ENCODE results near the gene GPN1.
"Not testable (repeated sequence)": the region's sequence is repeated elsewhere in the genome, so short reads cannot be mapped to it uniquely, and the experiment has no call there.

Gene GPN1

DNA sequence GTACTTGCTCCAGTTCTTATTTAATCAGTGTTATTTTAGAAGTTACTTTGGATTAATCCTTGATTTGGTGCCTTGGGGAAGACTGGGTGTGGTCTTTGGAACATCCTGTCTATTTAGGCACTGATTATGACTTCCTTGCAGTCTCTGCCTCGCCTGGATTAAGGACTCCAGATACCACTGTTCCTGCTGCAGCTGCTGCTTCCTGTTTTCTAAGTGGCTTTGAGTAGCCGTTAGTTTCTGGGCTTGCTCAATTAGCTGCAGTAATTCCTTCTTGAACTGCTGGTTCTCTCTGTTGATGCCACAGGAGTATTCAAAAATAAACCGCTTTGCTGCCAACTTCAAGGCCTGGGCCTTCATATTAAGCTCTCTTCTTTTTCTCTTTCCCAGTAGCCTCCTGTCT lies 1.9 kb upstream of the GPN1 start:
- not testable (repeated sequence) for H3K4me3 ChIP-seq (ENCODE audit: low read depth, low read length)

DNA sequence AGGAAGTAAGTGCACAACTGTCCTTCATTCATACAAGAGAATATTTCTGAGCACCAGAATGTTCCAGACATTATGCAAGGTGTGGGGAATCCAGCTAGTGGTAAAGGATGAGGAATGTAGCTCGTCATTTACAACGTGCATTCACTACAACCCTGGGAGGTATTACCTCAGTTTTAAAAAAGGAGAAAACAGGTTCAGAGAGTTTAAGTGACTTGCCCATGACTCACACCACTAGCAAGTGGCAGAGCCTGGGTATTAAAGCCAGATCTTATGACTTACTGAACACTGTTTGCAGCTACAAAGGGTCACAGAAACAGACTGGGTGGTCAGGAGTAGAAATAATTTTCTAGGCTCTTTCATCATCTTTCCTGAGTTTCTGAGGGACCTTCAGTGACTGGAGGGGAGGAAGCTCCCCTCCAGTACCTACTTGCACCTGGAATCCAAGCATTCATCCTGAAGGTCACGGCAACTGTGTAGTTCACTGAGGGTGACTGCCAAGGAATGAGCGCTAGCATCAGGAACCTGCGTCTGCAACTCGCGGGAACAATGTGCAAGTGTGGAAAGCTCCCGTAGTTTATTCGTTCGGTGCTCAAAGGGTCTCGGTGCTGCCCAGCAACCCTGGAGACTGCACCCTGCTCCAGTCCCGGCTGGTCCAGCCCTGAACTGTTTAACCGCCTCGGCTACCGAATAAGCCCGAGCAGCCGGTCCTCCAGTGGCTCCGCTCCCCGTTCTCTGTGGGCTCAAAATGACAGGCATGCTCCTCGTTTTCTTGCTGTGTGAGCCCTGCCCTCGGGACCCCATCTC lies 685 bp upstream of the GPN1 start:
- H3K4me3 ChIP-seq (ENCODE audit: low read depth, low read length) = peak overlapping the region; percentile 92

DNA sequence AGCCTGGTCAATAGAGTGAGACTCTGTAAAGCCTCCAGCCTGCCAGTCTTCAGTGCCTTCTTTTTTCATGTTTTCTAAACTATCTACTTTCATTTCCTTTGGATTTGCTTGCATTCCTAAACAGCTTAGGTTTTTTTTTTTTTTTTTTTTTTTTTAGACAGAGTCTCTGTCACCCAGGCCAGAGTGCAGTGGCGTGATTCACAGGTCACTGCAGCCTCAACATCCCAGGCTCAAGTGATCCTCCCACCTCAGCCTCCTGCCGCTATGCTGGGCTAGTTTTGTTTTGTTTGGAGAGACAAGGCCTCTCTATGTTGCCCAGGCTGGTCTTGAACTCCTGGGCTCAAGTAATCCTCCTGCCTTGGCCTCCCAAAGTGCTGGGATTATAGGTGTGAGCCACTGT lies 1.4 kb downstream of the GPN1 start:
- H3K4me3 ChIP-seq (ENCODE audit: low read depth, low read length) = not testable (repeated sequence)

DNA sequence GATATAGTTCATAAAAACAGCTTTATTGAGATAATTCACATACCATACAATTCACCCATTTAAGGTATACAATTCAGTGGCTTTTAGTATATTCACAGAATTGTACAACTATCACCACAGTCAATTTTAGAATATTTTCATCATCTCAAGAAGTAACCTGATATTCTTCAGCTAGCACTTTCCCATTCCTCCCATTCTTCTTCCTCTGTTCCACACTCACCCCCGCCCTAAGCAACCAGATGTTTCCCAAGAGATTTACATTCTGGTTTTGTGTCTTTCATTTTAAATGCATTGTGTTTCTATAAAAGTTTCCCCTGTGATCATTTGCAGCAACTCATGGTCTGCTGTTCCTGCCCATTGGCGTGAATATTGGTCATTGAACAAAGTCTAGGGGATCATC lies 5.4 kb downstream of the GPN1 start:
- no peak overlapping the region for H3K4me3 ChIP-seq (ENCODE audit: low read depth, low read length)

DNA sequence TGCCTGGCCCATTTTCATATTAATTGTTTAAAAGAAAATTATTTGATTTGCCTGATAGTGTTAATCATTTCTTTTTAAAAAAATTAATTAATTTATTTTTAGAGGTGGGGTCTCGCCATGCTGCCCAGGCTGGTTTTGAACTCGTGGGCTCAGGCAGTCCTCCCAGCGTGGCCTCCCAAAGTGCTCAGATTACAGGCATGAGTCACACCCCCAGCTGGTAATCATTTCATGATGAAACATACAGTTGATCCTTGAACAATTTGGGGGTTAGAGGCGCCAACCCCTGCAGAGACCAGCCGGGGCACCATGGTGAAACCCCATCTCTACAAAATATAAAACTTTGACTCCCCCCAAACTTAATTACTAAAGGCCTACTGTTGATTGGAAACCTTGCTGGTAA lies 7.9 kb downstream of the GPN1 start:
- no peak overlapping the region for H3K4me3 ChIP-seq (ENCODE audit: low read depth, low read length)

DNA sequence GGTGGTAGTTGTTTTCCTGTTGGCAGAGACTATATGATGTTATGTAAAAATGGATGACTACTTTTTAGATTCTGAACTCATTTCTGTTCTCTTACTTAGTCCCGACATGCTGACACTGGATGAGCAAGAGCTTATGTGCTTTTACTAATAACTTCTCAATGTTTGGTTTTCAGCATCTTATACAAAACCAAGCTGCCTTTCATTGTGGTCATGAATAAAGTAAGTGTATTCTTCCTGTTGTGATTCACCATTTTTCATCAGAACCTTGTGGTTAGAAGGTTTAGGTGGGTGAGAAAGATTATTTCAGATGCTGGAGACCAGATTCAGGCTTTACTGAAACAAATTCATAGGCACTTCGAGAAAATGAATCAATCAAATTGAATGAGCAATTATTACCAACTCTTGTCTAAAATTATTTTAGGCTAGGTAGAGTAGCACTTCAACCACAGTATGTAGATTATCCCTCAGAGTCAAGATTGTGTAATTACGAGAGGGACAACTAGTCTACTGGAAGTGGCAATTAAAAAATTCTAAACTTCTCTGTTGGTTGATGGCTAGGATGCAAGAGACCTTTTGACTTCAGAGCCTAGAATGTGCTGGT lies 9.3 kb downstream of the GPN1 start:
- H3K4me3 ChIP-seq (ENCODE audit: low read depth, low read length) = no peak overlapping the region

DNA sequence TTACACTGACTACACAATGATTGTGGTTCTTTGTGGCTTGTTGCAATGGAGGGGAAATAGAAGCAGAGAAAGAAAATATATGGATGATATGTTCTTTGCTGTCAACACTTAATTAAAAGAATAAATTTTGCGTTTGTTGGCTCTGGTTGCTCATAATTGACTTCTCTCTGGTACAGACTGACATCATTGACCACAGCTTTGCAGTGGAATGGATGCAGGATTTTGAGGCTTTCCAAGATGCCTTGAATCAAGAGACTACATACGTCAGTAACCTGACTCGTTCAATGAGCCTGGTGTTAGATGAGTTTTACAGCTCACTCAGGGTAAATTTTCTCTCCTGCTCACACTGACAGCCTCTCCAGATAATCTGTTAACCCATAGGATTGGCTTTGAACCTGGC lies 9.9 kb downstream of the GPN1 start:
- H3K4me3 ChIP-seq (ENCODE audit: low read depth, low read length) = no peak overlapping the region

DNA sequence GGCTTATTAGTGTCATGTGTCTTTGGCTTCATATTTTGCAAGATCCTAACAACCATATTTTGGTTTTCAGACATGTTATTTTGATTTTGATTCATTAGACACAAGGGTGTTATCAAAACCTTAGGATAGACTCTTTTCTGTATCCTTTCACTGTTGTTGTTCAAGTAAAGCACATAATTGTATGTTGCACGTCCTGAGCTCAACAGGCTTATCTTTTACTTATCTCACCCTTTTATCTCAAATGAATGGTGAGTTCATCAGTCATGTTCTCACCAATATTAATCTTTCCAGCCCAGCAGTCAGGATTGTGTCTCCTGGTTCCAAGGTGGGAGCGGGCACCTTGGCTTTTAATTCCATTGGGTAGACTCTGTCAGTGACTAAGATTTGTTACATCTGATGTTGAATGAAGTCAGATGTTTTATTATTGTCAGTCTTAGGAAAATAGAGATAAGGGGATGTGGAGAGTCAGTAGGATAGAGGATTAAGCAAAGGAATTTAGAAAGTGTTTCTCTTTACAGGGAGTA lies 11.9 kb downstream of the GPN1 start:
- H3K4me3 ChIP-seq (ENCODE audit: low read depth, low read length) = no peak overlapping the region

DNA sequence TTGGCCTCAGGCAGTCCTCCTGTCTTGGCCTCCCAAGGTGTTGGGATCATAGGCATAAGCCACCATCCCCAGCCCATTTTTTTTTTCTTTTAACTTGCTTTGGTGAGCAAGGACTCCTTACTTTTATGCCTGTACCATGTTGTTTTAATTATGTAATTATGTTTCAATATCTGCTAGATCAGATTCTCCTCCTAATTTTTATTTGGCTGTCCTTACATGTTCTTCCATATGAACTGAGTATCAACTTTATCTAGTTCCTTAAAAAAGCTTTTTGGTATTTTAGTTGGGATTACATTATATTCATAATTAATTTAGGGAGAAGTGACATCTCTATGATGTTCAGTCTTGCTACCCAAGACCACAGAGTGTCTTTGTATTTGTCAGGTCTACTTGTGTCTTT lies 16.3 kb downstream of the GPN1 start:
- no peak overlapping the region for H3K4me3 ChIP-seq (ENCODE audit: low read depth, low read length)

DNA sequence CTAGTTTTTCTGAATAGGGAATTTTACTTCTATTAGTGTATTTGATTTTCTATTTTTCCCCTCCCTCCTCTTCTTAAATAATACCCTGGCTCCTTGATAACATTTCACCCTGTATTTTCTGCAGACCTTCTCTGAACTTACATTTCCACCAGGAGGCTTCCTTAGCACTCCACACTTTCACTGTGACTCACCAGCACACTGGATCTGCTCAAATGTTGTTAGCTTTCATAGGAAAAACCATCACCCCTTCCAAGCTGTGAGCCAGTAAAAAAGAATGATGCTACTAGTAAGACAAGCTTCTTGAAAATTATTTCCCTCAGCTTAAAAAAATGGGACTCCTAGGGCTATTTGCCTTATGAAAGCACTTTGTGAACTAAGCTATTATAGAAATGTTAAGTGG lies 18.4 kb downstream of the GPN1 start:
- H3K4me3 ChIP-seq (ENCODE audit: low read depth, low read length) = no peak overlapping the region

DNA sequence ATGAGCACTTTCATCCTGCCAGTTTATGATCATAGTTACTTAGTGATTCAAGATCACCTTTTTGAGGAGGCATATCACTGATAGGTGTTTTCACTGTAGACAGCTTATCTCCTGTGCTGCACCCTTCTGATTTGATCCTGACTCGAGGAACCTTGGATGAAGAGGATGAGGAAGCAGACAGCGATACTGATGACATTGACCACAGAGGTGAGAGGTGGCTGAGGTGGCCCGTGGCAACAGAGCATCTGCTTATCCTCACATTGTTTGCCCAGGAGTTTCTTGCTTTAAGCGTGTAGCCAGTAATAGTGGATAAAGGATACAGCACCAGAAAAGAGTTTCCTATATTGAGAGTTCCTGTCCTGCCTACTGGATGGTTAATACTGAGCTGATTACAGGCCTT lies 18.9 kb downstream of the GPN1 start:
- H3K4me3 ChIP-seq (ENCODE audit: low read depth, low read length) = no peak overlapping the region

DNA sequence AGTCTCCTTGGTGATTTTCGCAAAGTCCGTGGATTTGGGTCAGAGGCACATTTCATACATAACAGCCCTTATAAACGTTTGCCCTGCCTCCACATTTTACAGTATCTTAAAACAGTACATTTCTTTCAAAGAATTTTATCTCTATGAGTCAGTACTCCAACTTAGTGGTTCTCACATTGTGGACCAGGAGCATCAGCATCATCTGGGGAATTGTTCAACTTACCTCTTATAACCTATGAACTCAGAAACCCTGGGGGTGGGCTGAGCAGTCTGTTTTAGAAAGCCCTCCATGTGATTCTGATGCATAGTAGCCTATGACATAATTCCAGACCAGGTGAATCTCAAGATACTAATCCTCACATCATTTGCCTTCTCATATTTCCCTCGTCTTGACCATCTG lies 22.2 kb downstream of the GPN1 start:
- no peak overlapping the region for H3K4me3 ChIP-seq (ENCODE audit: low read depth, low read length)

DNA sequence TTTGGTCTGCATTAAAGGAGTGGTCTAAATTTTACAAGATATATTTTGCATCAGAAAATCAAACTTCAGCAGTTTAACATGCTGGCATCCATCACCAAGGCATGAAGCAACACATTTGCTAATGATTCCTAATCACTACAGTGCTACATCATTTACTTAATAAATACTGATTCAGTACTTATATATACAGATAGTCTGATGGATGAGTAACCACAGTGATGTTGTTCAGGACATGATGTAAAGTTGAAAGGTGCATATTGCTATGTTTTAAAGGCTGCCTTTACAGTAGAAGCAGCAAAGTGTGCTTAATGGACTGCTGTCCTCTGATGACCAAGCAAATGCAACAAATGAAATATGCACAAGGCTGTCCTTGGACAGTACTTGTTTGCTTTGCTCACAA lies 23.5 kb downstream of the GPN1 start:
- H3K4me3 ChIP-seq (ENCODE audit: low read depth, low read length) = no peak overlapping the region

DNA sequence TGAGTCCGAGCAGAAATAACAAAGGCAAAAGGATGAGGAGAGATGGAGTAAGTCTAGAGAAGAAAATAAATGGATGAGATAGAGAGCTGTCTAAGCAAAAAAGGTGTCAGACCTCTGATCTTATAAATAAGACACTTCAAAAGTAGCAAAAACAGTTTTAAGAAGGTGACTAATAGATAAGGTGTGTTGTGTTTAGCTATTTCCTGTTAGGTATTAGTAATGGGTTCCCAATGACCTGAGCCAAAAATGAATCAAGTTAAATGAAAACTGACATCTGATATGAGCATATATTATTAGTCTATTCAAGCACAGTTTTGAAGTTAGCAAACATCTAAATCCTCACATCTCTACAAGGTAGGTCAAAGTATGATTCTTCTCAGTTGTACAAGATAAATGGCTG lies 23.9 kb downstream of the GPN1 start:
- no peak overlapping the region for H3K4me3 ChIP-seq (ENCODE audit: low read depth, low read length)

DNA sequence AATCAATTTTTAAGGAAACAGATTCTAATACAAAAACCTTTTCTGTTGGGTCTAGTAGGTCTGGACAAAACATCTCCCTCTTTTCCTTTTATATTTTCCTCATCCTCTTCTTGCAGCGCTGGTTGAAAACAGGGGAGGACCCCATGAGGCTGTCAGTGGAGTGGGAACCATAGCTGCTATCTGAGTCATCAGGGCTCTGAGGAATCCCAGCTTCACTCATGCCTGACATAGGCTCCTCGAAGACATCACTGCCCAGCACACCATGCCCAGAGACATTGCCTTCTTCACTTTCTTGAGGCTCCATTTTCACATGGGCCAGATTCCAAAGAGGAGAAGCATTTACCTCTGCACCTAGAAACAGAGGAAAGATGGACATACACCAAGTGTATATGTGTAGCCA lies 24.5 kb downstream of the GPN1 start:
- H3K4me3 ChIP-seq (ENCODE audit: low read depth, low read length) = no peak overlapping the region

DNA sequence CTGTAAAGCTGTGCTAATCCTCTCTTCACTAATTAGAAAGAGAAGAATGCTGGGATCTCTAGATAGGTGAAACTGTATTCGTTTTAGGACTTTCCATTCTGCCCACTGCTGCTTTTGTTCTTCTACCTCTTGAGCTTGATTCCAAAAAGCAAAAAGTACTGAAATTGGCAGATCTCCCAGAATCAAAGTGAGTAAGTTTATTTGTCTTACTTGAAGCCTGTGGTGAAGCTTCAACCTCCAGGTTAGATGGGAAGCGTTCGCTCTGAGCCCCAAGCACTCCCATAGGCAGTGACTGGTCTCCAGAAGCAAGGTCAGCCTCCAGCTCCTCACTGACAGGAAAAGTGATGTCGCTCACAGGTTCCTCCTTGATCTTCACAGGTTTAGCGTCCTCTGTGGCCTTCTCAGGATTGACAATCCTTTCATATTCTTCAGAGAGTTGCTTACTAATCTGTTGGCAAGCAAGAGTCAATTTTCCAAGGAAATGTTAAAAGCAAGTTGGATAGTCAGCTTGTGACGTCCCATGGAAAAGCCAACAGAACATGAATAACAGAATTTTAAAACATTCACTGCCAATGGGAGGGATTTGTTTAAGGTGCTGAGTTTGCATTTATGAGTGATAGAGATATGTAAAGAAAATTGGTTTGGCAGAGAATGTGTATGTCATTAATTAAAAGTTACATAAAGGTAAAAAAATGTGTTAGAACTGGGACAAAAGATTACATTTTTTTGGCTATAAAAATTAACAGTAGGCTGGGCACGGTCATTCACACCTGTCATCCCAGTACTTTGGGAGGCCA lies 26.5 kb downstream of the GPN1 start:
- H3K4me3 ChIP-seq (ENCODE audit: low read depth, low read length) = no peak overlapping the region

DNA sequence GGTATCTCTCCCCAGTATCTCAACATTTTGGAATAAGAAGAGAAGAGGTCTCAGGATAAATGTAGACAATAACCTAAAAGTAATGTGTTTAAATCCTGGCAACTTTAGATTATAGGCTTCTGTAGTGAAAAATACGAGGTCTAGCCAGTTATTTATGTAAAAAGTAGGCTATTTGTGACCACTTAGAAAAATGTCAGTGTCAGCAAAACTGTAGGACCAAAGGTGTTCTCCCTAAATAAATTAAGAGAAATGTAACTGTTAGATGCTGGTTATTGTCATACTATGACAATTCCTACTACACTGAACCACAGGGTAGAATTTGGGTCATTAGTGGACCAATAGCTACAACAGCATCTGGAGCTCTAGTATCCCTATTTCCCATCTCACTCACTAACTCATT lies 32.5 kb downstream of the GPN1 start:
- no peak overlapping the region for H3K4me3 ChIP-seq (ENCODE audit: low read depth, low read length)

DNA sequence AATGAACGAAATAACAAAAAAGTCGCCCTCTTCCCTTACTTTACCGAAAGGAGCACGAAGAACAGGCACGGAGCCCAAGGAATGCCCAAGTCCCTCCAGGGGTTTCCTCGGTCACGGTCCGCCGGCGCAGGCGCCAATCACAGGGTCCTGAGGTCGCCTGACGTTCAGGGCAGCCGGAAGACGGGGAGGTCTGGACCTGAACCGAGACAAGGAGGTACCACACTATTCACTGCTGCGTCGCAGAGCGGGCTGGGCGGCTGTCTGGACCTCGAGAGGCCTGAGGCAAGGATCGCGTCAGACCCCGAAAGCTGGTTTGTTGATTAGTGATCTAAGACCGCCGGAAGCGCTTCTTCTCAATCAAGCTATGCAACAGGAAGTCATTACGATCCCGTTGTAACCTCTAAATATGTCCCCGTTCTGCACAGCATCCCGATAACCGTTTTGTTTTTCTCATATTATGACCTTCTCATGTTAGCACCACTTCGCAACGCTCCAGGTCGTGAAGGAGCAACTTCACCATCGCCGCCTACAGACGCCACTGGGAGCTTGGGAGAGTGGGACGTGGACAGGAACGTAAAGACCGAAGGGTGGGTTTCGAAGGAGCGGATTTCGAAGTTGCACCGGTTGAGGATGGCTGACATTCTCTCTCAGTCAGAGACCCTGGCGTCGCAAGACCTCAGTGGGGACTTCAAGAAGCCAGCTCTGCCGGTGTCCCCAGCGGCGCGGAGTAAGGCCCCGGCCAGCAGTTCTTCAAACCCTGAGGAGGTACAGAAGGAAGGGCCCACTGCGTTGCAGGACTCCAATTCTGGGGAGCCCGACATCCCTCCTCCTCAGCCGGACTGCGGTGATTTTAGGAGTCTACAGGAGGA lies 34.7 kb downstream of the GPN1 start, which contains the start of the genes SLC4A1AP and SUPT7L:
SLC4A1AP (plus strand) TSS at position 605 of the 869 bp plus-strand sequence; CDS start at position 631, 26 bp downstream.
SUPT7L (minus strand) TSS at position 330 of the 869 bp plus-strand sequence. CDS start 1,422 bp downstream, outside the sequence.
- H3K4me3 ChIP-seq (ENCODE audit: low read depth, low read length) = peak within 1 kb of the TSS; percentile 98

DNA sequence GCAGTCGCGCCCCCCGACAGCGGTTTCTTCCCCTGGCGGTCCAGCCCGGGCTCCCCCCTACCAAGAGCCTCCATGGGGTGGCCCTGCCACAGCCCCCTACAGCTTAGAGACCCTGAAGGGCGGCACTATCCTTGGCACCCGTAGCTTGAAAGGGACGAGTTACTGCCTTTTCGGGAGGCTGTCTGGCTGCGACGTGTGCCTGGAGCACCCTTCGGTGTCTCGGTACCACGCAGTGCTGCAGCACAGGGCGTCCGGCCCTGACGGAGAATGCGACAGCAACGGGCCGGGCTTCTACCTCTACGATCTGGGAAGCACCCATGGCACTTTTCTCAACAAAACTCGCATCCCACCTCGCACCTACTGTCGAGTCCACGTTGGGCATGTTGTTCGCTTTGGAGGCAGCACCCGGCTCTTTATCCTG lies 35.3 kb downstream of the GPN1 start:
- H3K4me3 ChIP-seq (ENCODE audit: low read depth, low read length) = peak overlapping the region; percentile 98

DNA sequence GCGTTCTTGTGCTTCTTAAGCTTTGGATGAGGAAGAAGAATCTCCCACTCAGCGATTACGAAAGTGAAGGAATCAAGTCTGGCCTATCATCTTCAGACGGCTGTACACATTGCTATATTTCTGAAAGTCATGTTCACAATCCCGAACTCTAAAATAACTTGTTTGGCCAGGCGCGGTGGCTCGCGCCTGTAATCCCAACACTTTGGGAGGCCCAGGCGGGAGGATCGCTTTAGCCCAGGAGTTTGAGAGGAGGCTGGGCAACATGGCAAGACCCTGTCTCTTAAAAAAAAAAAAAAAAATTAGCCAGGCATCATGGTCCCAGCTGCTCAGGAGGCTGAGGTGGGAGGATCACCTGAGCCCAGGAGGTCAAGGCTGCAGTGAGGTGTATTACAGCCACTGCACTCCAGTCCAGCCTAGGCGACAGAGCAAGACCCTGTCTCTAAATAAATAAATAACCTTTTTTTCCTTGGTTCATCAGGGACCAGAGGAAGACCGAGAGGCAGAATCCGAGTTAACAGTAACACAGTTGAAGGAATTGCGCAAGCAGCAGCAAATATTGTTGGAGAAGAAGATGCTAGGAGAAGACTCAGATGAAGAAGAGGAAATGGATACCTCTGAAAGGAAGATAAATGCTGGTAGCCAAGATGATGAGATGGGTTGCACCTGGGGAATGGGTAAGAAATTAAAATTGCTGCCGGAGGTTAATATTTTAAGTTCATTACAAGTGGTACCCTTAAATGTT lies 35.9 kb downstream of the GPN1 start:
- peak overlapping the region; percentile 98 for H3K4me3 ChIP-seq (ENCODE audit: low read depth, low read length)
